ENCODE results near the gene CNIH2.

Gene CNIH2

GRCh38 chr11:66258473-66258893 is 19.5 kb upstream of the CNIH2 start:
- no peak for FAIRE-seq
- DNase-seq (ENCODE audit: extremely low spot score, insufficient read length, low read depth): no peak

- no peak for FAIRE-seq
These were observed 18.8 kb upstream of the CNIH2 start for GRCh38 chr11:66259225-66259624.

DNA sequence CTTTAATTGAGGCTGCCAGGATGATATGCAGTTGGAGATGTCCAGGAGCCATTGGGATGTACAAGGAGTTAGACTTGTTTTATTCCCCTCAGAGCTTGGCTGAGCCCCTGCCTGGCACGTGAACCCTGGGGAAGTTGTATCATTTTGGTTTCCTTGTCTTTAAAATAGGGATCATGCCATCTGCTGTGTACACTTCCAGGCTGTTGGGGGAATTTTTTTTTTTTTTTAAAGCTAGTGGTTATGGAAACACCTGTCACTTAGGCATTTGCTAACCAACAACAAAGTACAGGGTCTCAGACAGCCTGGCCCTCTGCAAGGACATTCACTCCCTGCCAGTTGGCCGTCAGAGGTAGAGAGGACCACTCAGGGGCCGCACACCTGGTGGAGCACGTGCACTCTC is 18.0 kb upstream of the CNIH2 start:
- FAIRE-seq (no peak), DNase-seq (ENCODE audit: extremely low spot score, insufficient read length, low read depth) (no peak)

More at GRCh38 chr11:66259225-66259624, 18.8 kb upstream of the CNIH2 start:
- no peak for DNase-seq (ENCODE audit: extremely low spot score, insufficient read length, low read depth)

DNA sequence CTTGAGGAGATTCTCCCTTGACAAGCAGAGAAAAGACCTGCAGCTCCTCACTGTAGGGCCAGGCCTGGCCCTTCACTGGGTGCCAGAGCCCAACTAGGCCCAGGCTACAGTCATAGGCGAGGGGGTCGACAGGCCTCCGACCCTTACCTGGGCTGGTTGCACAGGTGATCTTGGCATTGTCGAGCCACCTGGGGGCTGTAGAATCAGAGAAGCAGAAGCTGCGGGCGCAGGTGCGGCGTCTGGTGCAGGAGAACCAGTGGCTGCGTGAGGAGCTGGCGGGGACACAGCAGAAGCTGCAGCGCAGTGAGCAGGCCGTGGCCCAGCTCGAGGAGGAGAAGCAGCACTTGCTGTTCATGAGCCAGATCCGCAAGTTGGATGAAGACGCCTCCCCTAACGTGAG is 16.4 kb upstream of the CNIH2 start:
- FAIRE-seq (no peak), DNase-seq (ENCODE audit: extremely low spot score, insufficient read length, low read depth) (no peak)

- no peak for DNase-seq (ENCODE audit: extremely low spot score, insufficient read length, low read depth)
- FAIRE-seq: no peak
These were observed 15.8 kb upstream of the CNIH2 start for GRCh38 chr11:66262191-66262590.

DNA sequence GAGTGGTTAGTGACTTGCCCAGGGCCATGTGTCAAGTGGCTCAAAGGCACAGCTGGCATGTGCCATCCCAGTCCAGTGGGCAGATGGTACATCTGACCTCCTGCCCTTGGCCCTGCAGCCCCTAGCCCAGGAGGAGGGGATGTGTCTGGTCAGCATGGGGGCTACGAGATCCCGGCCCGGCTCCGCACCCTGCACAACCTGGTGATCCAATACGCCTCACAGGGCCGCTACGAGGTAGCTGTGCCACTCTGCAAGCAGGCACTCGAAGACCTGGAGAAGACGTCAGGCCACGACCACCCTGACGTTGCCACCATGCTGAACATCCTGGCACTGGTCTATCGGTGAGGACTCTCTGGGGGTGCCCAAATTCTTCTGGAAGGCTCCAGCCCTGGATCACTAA is 15.3 kb upstream of the CNIH2 start:
- DNase-seq (ENCODE audit: extremely low spot score, insufficient read length, low read depth): no peak
- FAIRE-seq: no peak

DNA sequence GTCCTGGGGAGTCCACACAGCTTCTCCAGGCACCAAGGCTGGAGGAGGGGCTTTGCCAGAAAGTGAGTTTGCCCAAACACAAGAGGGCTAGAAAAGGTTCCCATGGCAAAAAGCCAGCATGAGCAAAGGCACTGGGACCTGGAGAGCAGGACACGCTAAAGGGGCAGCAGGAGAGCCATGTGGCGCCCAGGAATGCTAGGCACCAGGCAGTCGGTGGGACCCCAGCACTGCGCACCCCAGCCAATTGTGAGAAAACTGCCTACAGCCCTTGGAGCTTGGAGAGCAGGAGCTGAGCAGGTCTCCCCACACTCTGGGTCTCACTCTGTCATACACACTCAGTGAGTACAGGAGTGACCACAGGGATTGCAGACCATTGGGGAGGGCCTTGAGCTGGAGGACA is 14.7 kb upstream of the CNIH2 start:
- no peak for FAIRE-seq
- no peak for DNase-seq (ENCODE audit: extremely low spot score, insufficient read length, low read depth)

- DNase-seq (ENCODE audit: extremely low spot score, insufficient read length, low read depth) (no peak), FAIRE-seq (no peak)
These were observed 14.2 kb upstream of the CNIH2 start for GRCh38 chr11:66263785-66264184.

- no peak for DNase-seq (ENCODE audit: extremely low spot score, insufficient read length, low read depth)
- FAIRE-seq: no peak
These were observed 13.6 kb upstream of the CNIH2 start for GRCh38 chr11:66264383-66264782.

- DNase-seq (ENCODE audit: extremely low spot score, insufficient read length, low read depth) (no peak), FAIRE-seq (no peak)
These were observed 13.1 kb upstream of the CNIH2 start for GRCh38 chr11:66264914-66265313.

DNA sequence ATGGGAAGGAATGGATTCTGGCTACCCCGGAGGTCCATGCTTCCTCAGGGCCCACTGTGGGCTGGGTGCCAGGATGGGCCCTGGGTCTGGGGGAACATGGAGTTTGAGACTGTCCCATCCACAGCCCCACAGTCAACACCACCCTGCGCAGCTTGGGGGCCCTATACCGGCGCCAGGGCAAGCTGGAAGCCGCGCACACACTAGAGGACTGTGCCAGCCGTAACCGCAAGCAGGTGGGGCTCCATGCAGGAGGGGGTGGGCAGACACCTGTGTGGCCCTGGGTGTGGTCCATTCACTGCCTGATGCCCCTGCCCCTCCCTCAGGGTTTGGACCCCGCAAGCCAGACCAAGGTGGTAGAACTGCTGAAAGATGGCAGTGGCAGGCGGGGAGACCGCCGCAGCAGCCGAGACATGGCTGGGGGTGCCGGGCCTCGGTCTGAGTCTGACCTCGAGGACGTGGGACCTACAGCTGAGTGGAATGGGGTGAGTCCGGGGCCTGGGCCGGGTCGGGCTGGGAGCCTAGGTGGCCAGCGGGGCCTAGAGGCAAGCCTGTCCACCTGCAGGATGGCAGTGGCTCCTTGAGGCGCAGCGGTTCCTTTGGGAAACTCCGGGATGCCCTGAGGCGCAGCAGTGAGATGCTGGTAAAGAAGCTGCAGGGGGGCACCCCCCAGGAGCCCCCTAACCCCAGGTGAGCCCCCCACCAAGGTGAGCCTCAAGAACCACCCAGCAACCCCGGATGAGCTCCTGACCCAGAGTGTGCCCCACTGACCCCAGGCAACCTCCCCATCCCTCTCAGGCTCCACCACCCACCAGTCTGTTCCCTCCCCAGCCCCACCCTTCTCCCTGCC is 12.2 kb upstream of the CNIH2 start:
- FAIRE-seq (no peak), DNase-seq (ENCODE audit: extremely low spot score, insufficient read length, low read depth) (no peak)

- no peak for DNase-seq (ENCODE audit: extremely low spot score, insufficient read length, low read depth)
- FAIRE-seq: no peak
These were observed 11.5 kb upstream of the CNIH2 start for GRCh38 chr11:66266378-66267038.

- no peak for FAIRE-seq
- DNase-seq (ENCODE audit: extremely low spot score, insufficient read length, low read depth): no peak
These were observed 11.0 kb upstream of the CNIH2 start for GRCh38 chr11:66267039-66267378.

GRCh38 chr11:66267379-66268243 is 10.4 kb upstream of the CNIH2 start:
- DNase-seq (ENCODE audit: extremely low spot score, insufficient read length, low read depth): peak; percentile 68
- FAIRE-seq: peak; percentile 77

DNA sequence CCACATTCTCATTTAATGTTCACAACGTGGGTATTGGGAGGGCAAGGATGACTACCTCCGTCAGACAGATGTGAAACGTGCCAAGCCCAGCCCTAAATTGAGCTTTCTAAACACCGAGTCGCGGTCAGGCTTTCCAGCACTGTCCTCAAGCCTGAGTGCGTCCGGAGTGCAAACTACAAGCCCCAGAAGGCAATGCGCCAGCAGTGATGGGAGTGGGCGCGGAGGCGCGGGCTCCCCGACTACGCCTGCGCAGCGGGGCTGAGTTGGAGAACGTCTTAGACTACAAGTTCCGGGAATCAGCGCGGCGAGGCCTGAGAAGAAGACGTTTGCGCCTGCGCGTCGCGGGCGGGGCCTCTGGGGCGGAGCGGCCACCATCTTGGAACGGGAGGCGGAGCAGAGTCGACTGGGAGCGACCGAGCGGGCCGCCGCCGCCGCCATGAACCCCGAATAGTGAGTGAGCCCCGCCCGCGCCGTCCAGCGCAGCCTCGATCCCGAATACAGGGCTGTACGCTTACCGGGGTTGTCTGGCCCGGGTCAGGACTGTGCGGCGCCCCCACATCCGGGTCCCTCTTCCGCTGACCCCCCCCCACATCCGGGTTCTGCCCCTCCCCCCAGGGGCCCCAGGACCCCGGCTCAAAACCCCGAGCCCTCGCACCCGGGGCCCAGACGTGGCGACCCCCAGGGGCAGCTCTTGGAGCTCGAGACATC is 9.6 kb upstream of the CNIH2 start, which contains the start of gene RAB1B:
RAB1B (plus strand) TSS at position 396 of the 708 bp plus-strand sequence; CDS start at position 437, 41 bp downstream.
- DNase-seq (ENCODE audit: extremely low spot score, insufficient read length, low read depth): peak; percentile 98
- FAIRE-seq: peak; percentile 97

DNA sequence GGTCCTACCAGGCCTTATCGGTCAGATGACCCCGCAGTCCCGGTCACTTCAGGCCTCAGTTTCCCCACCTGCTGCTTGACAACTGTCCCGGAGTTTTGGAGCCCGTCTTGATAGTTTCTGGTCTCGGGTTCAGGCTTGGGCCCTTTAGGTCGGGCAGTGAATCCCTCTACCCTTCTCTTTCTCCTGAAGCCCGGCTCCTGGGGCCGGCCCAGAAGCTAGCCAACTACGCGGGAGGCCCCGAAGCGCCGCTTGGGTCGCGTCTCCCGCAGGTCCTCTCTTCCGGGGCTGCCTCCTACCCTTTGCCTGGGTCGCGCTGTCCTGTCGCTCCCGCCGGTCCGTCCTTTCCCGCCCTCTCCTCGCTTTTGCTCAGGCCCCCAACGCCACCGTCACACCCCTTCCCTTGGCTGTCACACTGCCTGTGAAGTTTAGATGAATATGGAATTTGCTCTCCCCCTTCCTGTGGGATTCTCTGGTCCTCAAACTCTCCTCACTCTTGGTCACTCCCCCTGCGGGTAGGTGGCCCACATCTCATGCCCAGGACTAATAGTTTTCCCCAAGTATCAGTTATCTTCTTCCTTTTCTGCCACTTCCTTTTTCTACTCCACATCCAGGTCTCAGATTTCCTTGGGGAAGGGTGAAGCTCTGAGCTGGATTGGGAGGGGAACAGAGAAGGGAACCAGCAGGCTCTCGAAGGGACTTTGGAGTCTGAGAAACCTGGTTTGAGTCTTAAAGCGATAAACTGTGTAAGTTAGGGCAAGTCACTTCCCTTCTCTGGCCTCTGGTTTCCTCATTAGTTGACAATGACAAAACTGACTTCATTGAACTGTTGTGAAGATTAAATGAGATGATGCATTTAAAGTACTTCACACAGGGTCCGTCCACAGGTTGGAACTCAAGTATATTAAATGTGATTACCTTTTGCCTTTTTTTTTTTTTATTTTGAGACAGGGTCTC is 8.7 kb upstream of the CNIH2 start:
- no peak for DNase-seq (ENCODE audit: extremely low spot score, insufficient read length, low read depth)
- no peak for FAIRE-seq

- DNase-seq (ENCODE audit: extremely low spot score, insufficient read length, low read depth): no peak
- FAIRE-seq: no peak
These were observed 6.2 kb upstream of the CNIH2 start for GRCh38 chr11:66271816-66272215.

DNA sequence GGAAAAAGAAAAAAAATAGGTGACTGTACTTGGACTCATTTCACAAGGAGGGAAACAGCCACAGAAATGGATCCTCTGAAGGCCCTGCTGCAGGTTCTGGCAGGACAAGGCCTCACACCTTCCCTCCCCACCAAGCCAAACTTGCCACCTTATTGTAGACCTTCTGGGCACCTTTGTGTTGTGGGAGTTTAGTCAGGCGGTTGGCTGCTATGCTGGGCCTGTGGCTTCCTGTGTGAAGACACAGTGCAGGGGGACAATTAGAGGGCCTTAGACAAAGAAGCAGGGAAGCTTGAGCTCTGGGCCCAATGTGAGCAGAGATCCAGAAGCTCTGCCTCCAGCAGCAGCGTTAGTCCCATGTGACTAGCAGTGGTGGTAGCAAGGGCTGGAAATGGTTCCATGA is 5.4 kb upstream of the CNIH2 start:
- FAIRE-seq (no peak), DNase-seq (ENCODE audit: extremely low spot score, insufficient read length, low read depth) (no peak)

- FAIRE-seq (no peak), DNase-seq (ENCODE audit: extremely low spot score, insufficient read length, low read depth) (no peak)
These were observed 3.8 kb upstream of the CNIH2 start for GRCh38 chr11:66274219-66274618.

Measured in GM18507 (cell line).